HepG2 (cell line): ENCODE results near the gene CDK5R1.

ENCODE experiments used
- PRPF4 ChIP-seq: fragments of 200-400 bp; formaldehyde crosslinking; IDR thresholded peaks from 2 replicates; pipeline ENCODE4 v1.6.1; 2016; ENCODE audit warnings: low read length, low read depth; ENCODE audit not compliant: poor library complexity, severe bottlenecking
- ZNF335 ChIP-seq: sonication (generic); formaldehyde crosslinking; IDR thresholded peaks from 2 replicates; pipeline ENCODE4 v1.4.0; 2020; ENCODE audit warnings: missing genetic modification reagents

DNA sequence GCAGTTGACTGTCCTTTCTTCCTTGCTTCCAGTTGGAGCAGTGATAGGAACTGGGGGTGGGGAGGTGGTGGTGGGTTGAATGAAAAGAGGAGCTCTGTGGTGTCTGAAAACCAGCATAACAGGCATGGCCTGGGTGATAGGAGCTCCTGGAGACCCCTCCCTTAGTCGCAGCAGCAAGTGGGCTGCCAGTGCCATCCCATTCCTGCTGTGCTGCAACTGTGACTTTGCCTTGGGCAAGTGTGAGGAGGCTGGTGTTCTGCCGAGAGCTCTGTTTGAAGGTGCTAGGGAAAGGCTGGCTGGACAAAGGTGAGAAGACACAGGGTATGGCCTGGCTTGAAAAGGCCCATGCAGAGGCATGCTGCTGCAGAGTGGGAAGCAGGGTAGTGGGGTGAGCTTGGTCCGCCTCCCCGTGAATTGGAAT is 2.7 kb upstream of the CDK5R1 start:
- TF ChIP-seq ZNF335: no peak
- TF ChIP-seq PRPF4: no peak
